GM12873 (cell line): Measurements from ENCODE around the gene NFKB1.
A peak's percentile ranks its signal among the peaks of the same experiment; 100 is the strongest.

Experiments
- TF ChIP-seq, protein P1 (sequence below): IDR thresholded peaks from 2 replicates; pipeline ENCODE4 v1.5.1; 2012; ENCODE audit warnings: low read depth, mild to moderate bottlenecking, moderate library complexity, low read length, control low read depth; ENCODE audit not compliant: insufficient read depth; ENCODE audit errors: missing control alignments

Gene NFKB1

DNA sequence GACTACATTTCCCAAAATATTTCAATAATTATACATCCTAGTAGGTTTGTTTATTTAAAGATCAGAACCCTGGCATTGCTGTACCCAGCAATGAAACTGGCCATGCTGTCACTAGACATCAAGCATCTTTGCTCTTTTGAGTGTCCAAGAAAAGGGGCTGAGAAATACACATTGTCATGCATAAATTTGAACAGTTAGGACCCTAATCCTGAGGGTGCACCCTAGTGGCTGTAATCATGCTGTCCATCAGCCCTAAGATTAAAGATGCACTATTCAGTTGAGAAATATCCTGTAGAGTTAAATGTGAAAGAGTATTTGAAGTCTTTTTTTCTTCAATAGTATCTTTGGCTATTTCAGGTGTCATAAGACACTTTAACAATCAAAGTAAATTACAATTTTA lies 108.8 kb downstream of the NFKB1 start:
- TF ChIP-seq, protein P1, sequence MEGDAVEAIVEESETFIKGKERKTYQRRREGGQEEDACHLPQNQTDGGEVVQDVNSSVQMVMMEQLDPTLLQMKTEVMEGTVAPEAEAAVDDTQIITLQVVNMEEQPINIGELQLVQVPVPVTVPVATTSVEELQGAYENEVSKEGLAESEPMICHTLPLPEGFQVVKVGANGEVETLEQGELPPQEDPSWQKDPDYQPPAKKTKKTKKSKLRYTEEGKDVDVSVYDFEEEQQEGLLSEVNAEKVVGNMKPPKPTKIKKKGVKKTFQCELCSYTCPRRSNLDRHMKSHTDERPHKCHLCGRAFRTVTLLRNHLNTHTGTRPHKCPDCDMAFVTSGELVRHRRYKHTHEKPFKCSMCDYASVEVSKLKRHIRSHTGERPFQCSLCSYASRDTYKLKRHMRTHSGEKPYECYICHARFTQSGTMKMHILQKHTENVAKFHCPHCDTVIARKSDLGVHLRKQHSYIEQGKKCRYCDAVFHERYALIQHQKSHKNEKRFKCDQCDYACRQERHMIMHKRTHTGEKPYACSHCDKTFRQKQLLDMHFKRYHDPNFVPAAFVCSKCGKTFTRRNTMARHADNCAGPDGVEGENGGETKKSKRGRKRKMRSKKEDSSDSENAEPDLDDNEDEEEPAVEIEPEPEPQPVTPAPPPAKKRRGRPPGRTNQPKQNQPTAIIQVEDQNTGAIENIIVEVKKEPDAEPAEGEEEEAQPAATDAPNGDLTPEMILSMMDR, result peak; percentile 41

DNA sequence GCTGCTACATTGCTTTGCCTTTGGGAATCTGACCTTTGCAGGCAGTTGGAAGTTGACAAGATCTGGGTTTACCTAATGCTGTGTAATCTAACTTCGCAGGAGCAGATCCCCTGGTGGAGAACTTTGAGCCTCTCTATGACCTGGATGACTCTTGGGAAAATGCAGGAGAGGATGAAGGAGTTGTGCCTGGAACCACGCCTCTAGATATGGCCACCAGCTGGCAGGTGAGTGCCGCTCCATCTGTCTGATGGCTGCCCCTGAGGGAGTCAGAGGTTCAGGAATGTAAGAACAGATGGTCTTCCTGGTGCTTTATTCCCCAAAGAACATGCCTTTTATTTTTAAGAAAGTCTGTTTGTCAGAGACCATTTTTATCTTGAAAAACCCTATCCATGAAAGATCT lies 109.3 kb downstream of the NFKB1 start:
- TF ChIP-seq, protein P1, result no peak

GRCh38 chr4:102612210-102612609 lies 111.1 kb downstream of the NFKB1 start:
- TF ChIP-seq, protein P1, result no peak

- TF ChIP-seq, protein P1, result no peak
These were observed 111.7 kb downstream of the NFKB1 start for GRCh38 chr4:102612824-102613366.

- TF ChIP-seq, protein P1, result no peak
These were observed 113.6 kb downstream of the NFKB1 start for GRCh38 chr4:102614801-102615200.

GRCh38 chr4:102616636-102617035 lies 115.5 kb downstream of the NFKB1 start:
- TF ChIP-seq, protein P1, result no peak

DNA sequence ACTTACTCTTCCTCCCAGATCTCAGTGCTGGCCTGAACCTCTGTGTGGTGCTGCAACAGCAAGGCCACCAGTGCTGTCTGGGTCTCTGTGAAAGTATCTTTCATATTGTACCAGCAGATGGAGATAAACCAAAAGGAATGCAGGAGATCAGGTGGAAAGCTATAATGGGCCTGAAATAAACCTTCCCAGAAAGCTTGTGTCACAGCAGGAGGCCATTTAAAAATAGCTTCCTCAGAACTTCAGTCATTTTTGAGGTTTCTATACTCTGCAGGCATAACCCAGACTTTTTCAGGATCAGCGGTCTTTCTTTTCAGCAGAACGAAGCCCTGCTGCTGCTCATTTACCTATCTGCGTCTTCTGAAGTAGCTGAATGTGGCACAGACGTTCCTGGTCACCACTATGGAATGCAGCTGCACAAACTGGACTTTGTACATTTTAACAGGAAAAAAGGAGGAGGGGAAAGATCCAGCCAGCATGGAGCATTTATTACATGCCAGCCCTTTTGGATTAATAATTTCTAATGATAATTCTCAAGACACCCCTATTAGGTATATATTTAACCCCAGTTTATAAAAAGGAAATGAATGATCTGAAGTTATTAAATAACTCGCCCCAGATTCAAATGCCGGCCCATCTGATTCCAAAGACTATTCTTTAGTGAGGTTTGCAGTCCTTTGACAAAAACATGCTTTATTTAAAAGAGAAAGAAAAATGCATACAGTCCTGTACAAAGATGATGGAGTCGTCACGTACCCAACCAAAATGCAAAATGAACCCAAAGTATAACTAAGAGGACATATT lies 119.7 kb downstream of the NFKB1 start:
- TF ChIP-seq, protein P1, result peak; percentile 45
